Fibroblast of mammary gland (primary cell): ENCODE data around the gene SLC2A6.

ENCODE experiments used
- DNase-seq: peaks from one replicate; pipeline ENCODE4 v3.0.0-alpha.2; 2010; ENCODE audit warnings: low read depth
- H3K4me3 ChIP-seq: 2 replicates; pipeline ENCODE4 v1.5.1; 2011; ENCODE audit warnings: low read depth, mild to moderate bottlenecking, low read length, moderate library complexity; ENCODE audit not compliant: control insufficient read depth
- CTCF ChIP-seq: conservative IDR thresholded peaks from 2 replicates; pipeline ENCODE4 v1.5.1; 2011; ENCODE audit warnings: low read depth, low read length, inconsistent platforms; ENCODE audit not compliant: control insufficient read depth, insufficient read depth

Gene SLC2A6

GRCh38 chr9:133502112-133502511, 23.2 kb upstream of the SLC2A6 start:
- DNase-seq = no peak
- TF ChIP-seq CTCF = no peak
- H3K4me3 ChIP-seq = no peak overlapping the region

GRCh38 chr9:133499892-133500270, 21.0 kb upstream of the SLC2A6 start:
- no peak overlapping the region for H3K4me3 ChIP-seq
- TF ChIP-seq CTCF = no peak
- no peak for DNase-seq

GRCh38 chr9:133499132-133499891, 20.4 kb upstream of the SLC2A6 start:
- no peak for TF ChIP-seq CTCF
- no peak for DNase-seq
- no peak overlapping the region for H3K4me3 ChIP-seq

GRCh38 chr9:133496861-133497842, 18.3 kb upstream of the SLC2A6 start:
- no peak for TF ChIP-seq CTCF
- H3K4me3 ChIP-seq = no peak overlapping the region
- no peak for DNase-seq

GRCh38 chr9:133495327-133496293, 16.7 kb upstream of the SLC2A6 start:
- TF ChIP-seq CTCF = no peak
- H3K4me3 ChIP-seq = no peak overlapping the region
- no peak for DNase-seq
